ENCODE results near the gene ARL9. TPM values are rescaled to one million over a fixed set of nuclear protein-coding genes. Genes with fewer than 3 reads are reported as not detected.

Gene ARL9
- total RNA-seq, 1 donor from 2014 or later, result 0.83 TPM

DNA sequence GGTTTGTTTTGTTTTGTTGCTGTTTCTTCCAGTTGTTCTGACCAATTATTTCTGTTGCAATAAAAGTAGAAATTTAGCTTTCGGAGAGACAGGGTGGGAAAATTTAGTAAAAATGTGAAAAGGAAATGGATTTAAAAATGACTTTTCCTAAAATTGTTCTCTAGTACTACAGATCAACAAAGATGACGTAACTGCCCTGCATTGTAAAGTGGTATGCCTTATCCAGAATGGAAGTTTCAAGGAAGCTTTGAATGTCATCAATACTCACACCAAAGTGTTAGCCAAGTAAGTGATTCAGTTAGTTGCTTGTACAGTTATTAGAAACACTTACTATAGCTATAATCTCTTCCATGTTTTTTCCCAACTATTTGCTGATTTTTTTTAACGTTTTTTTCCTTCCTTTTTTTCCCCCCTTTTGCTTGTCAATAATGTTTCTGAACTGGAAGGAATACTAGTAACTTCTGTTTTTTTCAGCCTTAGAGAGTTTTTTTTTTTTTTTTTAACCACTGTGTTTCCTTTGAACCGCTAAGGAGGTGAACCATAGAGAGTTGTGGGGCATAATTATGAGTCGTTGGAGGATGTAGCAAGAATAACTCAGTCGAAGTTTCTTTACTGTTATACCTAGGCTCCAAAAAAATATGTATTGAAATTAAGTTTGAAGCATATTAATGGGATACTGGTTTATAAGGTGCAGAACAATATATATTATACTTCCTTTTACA, 35.9 kb upstream of the ARL9 start:
- Mint-ChIP-seq H3K4me1 (peaks cover 39% of the 10 kb centered on the region), H3K27ac (peak overlapping the region; percentile 85), H3K27me3 (ENCODE audit: low read depth) (no peaks in the 10 kb centered on the region), H3K9me3 (no peaks in the 10 kb centered on the region), H3K4me3 (peak overlapping the region; percentile 85), H3K36me3 (peaks cover 21% of the 10 kb centered on the region)
- TF ChIP-seq CTCF (IDR thresholded peaks at IDR 0.05; ENCODE audit: unreplicated experiment), result no peak
- no peak for DNase-seq (ENCODE audit: low spot score in 2 of 2, unreplicated experiment in 2 of 2)

DNA sequence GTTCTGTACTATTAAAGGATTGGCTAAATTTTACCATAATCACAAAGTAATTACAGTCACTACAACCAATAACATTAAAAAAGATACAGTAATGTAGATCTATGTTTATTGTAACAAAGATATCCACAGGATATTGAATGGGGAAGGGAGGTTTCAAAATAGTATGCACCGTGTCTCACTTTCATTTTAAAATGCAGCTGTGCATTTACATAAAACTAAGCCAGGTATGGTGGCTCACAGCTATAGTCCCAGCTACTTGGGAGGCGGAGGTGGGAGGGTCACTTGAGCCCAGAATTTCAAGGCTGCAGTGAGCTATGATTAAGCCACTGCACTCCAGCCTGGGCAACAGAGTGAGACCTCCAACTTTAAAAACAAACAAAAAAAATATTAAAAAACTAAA, 29.7 kb upstream of the ARL9 start:
- DNase-seq (ENCODE audit: low spot score in 2 of 2, unreplicated experiment in 2 of 2), result no peak
- no peak for TF ChIP-seq CTCF (IDR thresholded peaks at IDR 0.05; ENCODE audit: unreplicated experiment)
- Mint-ChIP-seq H3K36me3 (peaks cover 56% of the 10 kb centered on the region), H3K4me1 (no peaks in the 10 kb centered on the region), H3K9me3 (no peaks in the 10 kb centered on the region), H3K27me3 (ENCODE audit: low read depth) (no peaks in the 10 kb centered on the region), H3K27ac (no peak overlapping the region), H3K4me3 (no peak overlapping the region)

DNA sequence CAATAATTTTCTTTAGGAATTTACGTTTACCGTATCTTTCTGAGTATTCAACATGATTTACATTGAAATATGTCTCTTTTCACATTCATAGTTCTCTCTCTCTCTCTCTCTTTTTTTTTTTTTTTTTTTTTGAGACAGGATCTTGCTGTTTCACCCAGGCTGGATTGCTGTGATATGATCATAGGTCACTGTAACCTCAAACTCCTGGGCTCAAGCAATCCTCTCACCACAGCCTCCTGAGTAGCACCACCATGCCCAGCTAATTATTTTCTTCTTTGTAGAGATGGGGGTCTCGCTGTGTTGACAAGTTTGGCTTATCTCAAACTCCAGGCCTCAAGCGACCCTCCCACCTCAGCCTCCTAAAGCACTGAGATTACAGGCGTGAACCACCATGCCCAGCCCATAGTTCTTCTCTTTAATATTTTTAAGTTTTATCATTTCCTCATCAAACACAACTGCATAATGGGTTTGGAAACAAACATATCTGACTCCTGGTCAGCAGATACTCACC, 28.3 kb upstream of the ARL9 start:
- no peak for DNase-seq (ENCODE audit: low spot score in 2 of 2, unreplicated experiment in 2 of 2)
- Mint-ChIP-seq H3K9me3 (no peaks in the 10 kb centered on the region), H3K4me1 (no peaks in the 10 kb centered on the region), H3K36me3 (peaks cover 51% of the 10 kb centered on the region), H3K27ac (no peak overlapping the region), H3K4me3 (no peak overlapping the region), H3K27me3 (ENCODE audit: low read depth) (no peaks in the 10 kb centered on the region)
- TF ChIP-seq CTCF (IDR thresholded peaks at IDR 0.05; ENCODE audit: unreplicated experiment), result no peak

- no peaks in the 10 kb centered on the region for H3K4me1 Mint-ChIP-seq
- DNase-seq (ENCODE audit: low spot score in 2 of 2, unreplicated experiment in 2 of 2), result no peak
- H3K36me3 Mint-ChIP-seq, result peaks cover 48% of the 10 kb centered on the region
- H3K9me3 Mint-ChIP-seq, result no peaks in the 10 kb centered on the region
- no peak for TF ChIP-seq CTCF (IDR thresholded peaks at IDR 0.05; ENCODE audit: unreplicated experiment)
- no peak overlapping the region for H3K4me3 Mint-ChIP-seq
- H3K27me3 Mint-ChIP-seq (ENCODE audit: low read depth), result no peaks in the 10 kb centered on the region
- no peak overlapping the region for H3K27ac Mint-ChIP-seq
Measured at GRCh38 chr4:56480691-56481090, 24.9 kb upstream of the ARL9 start.

- no peak for TF ChIP-seq CTCF (IDR thresholded peaks at IDR 0.05; ENCODE audit: unreplicated experiment)
- Mint-ChIP-seq H3K36me3 (peaks cover 53% of the 10 kb centered on the region), H3K4me1 (no peaks in the 10 kb centered on the region), H3K4me3 (no peak overlapping the region), H3K9me3 (no peaks in the 10 kb centered on the region), H3K27ac (no peak overlapping the region), H3K27me3 (ENCODE audit: low read depth) (no peaks in the 10 kb centered on the region)
- DNase-seq (ENCODE audit: low spot score in 2 of 2, unreplicated experiment in 2 of 2), result no peak
Measured at GRCh38 chr4:56496241-56496640, 9.3 kb upstream of the ARL9 start.

All from mesothelial cell of epicardium (in vitro differentiated cells).